ENCODE results near the gene CTTN. TPM values are rescaled to one million over a fixed set of nuclear protein-coding genes. Genes with fewer than 3 reads are reported as not detected.

Gene CTTN
- total RNA-seq, 1 donor from 2014 or later = 239 TPM

DNA sequence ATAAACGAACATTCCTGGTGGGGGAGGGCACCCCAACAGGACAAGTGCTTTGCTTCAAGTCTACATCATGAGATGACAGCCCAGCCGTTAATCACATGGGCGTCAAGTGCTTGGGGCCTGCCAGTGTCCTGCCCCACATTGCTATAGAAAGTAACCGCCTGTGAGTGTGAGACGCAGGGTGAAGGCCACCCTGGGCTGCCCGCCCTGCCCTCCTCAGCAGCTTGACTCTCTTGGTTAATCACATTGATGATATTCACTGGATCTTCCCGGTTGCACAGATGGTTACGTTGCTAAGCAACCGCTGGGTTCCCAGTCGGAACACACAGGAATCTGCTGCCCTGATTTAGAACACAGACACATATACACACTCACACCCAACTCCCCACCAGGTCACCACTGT is 79.3 kb downstream of the CTTN start:
- Mint-ChIP-seq H3K9me3 (ENCODE audit: low read depth) (no peaks in the 10 kb centered on the region), H3K36me3 (ENCODE audit: insufficient read depth) (peaks cover 7% of the 10 kb centered on the region), H3K27ac (no peak overlapping the region), H3K4me1 (ENCODE audit: low read depth) (no peaks in the 10 kb centered on the region), H3K27me3 (no peaks in the 10 kb centered on the region), H3K4me3 (ENCODE audit: low read depth) (no peak overlapping the region)
- DNase-seq (ENCODE audit: low spot score, unreplicated experiment) = no peak
- TF ChIP-seq, protein P1, sequence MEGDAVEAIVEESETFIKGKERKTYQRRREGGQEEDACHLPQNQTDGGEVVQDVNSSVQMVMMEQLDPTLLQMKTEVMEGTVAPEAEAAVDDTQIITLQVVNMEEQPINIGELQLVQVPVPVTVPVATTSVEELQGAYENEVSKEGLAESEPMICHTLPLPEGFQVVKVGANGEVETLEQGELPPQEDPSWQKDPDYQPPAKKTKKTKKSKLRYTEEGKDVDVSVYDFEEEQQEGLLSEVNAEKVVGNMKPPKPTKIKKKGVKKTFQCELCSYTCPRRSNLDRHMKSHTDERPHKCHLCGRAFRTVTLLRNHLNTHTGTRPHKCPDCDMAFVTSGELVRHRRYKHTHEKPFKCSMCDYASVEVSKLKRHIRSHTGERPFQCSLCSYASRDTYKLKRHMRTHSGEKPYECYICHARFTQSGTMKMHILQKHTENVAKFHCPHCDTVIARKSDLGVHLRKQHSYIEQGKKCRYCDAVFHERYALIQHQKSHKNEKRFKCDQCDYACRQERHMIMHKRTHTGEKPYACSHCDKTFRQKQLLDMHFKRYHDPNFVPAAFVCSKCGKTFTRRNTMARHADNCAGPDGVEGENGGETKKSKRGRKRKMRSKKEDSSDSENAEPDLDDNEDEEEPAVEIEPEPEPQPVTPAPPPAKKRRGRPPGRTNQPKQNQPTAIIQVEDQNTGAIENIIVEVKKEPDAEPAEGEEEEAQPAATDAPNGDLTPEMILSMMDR (IDR thresholded peaks at IDR 0.05; ENCODE audit: unreplicated experiment) = no peak

DNA sequence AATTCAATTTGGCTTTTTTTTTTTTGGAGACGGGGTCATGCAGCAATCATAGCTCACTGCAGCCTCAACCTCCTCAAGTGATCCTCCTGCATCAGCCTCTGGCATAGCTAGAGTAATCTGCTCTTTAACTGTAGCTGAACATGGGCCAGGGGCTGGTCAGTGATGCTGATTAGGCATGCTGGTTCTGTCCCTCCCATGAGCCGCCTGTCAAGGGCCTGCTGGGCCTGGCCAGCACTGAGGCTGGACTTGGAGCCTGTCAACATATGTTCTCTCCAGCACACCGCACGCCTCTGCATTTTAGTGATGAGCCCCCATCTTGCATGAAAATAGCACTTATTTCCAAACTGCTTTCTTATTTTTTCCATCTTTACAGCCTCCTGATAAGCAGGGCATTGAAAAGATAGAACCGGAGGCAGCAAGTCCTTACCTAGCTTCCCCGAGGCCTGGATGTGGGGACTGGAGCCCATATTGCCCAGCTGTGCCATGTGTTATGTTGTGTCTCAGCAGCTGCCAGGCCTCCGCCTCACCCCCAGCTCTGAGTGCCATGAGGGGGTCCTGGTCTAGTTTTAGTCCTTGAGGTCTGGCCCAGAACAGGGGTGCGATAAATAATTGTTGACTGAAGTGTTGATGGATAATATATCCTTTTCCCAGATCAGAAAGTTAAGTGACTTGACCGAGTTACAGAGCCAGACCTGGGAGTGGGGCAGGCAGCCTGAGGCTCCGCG is 80.0 kb downstream of the CTTN start:
- Mint-ChIP-seq H3K4me1 (ENCODE audit: low read depth) (no peaks in the 10 kb centered on the region), H3K27me3 (no peaks in the 10 kb centered on the region), H3K9me3 (ENCODE audit: low read depth) (no peaks in the 10 kb centered on the region), H3K36me3 (ENCODE audit: insufficient read depth) (peaks cover 4% of the 10 kb centered on the region), H3K4me3 (ENCODE audit: low read depth) (no peak overlapping the region), H3K27ac (peak overlapping the region; percentile 73)
- no peak for DNase-seq (ENCODE audit: low spot score, unreplicated experiment)
- TF ChIP-seq, protein P1 (IDR thresholded peaks at IDR 0.05; ENCODE audit: unreplicated experiment) = no peak

DNA sequence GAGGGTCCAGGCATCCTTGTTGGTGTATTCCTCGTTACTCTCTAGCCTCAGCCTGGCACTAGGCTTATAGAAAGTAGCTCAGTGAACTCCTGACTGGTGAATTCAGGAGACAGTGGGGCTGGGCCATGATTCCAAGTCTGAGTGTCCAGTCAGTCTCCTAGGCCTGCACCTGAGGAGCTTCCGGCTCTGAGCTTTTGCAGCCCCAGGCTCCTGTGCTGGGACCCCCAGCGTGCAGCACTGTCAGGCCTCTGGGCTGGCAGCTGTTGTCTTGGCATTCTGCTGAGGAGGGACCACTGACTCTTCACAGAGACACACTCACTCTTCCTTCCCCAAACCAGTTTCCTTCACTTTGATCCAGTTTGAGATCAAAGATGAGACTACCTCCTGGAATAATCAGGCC is 82.4 kb downstream of the CTTN start:
- Mint-ChIP-seq H3K27ac (no peak overlapping the region), H3K36me3 (ENCODE audit: insufficient read depth) (peaks cover 11% of the 10 kb centered on the region), H3K4me3 (ENCODE audit: low read depth) (no peak overlapping the region), H3K4me1 (ENCODE audit: low read depth) (no peaks in the 10 kb centered on the region), H3K9me3 (ENCODE audit: low read depth) (no peaks in the 10 kb centered on the region), H3K27me3 (no peaks in the 10 kb centered on the region)
- TF ChIP-seq, protein P1 (IDR thresholded peaks at IDR 0.05; ENCODE audit: unreplicated experiment) = no peak
- DNase-seq (ENCODE audit: low spot score, unreplicated experiment) = no peak

DNA sequence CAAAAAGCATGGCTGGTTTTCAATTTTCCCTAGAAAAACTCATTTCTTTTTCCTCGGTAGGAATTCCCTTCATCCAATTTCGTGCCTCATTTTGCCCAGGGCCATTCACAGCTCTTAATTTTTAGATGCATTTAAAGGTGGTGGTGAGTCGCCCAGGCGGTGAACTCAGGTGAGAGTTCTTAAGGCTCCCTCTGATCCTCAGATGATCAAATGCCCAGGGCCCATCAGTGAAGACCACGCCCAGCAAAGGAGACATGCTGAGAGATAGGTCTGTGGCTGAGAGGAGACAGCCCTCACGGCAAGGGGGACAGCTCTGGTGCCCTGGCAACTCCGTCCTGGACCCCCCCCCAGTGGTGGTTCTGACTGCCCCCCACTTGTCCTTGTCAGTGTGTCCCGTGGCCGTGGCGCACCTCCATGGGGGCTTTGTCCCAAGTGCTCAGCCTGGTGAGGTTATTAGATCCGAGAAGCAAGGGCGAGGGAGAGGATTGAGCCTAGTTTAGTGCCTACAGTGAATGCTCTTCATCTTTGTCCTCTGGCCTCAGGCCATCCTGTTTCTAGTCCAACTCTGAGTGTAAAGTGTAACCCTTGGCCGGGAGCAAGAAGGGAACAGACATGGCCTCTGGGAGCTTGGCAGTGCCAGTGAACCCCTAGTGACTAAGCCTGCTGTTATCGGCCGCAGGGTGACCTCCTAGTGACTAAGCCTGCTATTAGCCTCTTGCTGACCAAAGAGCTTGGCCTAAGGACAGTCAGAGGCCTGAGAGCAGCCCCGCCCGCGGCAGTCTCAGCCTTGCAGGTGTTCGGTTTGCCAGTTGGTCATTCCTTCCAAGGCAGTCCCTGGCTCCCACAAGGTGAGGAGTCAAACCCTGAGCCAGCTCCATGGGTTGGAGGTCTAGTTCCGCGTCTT is 83.5 kb downstream of the CTTN start:
- H3K9me3 Mint-ChIP-seq (ENCODE audit: low read depth) = no peaks in the 10 kb centered on the region
- no peaks in the 10 kb centered on the region for H3K27me3 Mint-ChIP-seq
- no peak overlapping the region for H3K4me3 Mint-ChIP-seq (ENCODE audit: low read depth)
- H3K27ac Mint-ChIP-seq = no peak overlapping the region
- H3K4me1 Mint-ChIP-seq (ENCODE audit: low read depth) = no peaks in the 10 kb centered on the region
- TF ChIP-seq, protein P1 (IDR thresholded peaks at IDR 0.05; ENCODE audit: unreplicated experiment) = no peak
- H3K36me3 Mint-ChIP-seq (ENCODE audit: insufficient read depth) = peaks cover 11% of the 10 kb centered on the region
- no peak for DNase-seq (ENCODE audit: low spot score, unreplicated experiment)

DNA sequence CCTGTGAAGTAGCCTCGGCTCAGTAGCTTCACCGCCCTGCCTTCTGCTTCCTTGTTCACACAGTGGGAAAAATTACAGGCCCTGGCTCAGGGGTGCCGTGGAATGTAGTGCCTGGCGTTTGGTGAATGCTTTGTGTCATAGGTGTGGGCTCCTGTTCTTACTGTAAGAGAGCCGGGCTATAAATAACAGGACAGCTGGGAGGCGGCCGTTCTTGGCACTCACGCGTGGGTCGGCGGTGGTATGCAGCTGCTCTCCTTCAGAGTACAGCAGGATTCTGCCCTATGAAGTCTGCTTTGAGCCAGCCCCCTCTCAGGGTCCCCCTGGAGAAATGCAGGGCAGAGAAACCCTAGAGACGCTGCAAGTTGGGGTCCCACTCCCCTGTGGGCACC is 84.2 kb downstream of the CTTN start:
- peaks cover 13% of the 10 kb centered on the region for H3K36me3 Mint-ChIP-seq (ENCODE audit: insufficient read depth)
- TF ChIP-seq, protein P1 (IDR thresholded peaks at IDR 0.05; ENCODE audit: unreplicated experiment) = no peak
- DNase-seq (ENCODE audit: low spot score, unreplicated experiment) = no peak

More for the DNA sequence above, 84.2 kb downstream of the CTTN start:
- Mint-ChIP-seq H3K27me3 (no peaks in the 10 kb centered on the region), H3K4me1 (ENCODE audit: low read depth) (no peaks in the 10 kb centered on the region), H3K4me3 (ENCODE audit: low read depth) (no peak overlapping the region), H3K9me3 (ENCODE audit: low read depth) (no peaks in the 10 kb centered on the region), H3K27ac (no peak overlapping the region)

Data from progenitor cell of endocrine pancreas (in vitro differentiated cells).